ENCODE measurements around the gene ASCC3. TPM values are rescaled to one million over a fixed set of nuclear protein-coding genes. Genes with fewer than 3 reads are reported as not detected.
"Not testable (repeated sequence)": the region's sequence is repeated elsewhere in the genome, so short reads cannot be mapped to it uniquely, and the experiment has no call there.

Gene ASCC3
- total RNA-seq, 1 experiment from 2014 or later, result 25.9 TPM

DNA sequence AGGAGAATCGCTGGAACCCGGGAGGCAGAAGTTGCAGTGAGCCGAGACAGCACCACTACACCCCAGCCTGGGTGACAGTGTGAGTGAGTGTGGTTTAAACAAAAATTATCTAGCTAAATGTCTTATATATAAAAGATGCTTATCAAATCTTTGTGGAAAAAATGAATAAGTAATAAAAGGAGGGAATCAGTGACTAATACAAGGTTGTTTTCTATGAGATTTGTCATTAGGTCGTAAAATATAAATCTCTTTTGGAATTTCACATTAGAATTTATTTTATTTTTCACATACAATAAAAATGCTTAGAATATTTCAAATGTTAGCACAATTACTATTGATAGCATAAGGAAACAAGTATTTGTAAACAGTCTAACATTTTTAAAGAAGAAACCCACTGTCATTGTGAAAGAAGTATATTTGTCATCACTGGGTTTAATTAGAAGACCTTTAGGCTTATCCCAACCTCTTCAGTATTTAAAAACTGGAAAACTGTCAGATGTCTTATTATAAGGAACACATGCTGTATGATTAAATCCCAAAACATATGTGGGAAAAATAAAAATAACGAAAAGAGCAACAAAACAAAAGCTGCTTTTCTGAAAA lies 47.1 kb downstream of the ASCC3 start:
- in situ Hi-C loops (cut with HindIII; ENCODE audit: low pct_unique_long_range_greater_than_20kb, low sequenced_read_pairs), result no loop called here
- no peak for DNase-seq (ENCODE audit: low read depth)

GRCh38 chr6:100829077-100829595 lies 52.0 kb downstream of the ASCC3 start:
- DNase-seq (ENCODE audit: low read depth); in situ Hi-C loops (cut with HindIII; ENCODE audit: low pct_unique_long_range_greater_than_20kb, low sequenced_read_pairs): not testable (repeated sequence)

DNA sequence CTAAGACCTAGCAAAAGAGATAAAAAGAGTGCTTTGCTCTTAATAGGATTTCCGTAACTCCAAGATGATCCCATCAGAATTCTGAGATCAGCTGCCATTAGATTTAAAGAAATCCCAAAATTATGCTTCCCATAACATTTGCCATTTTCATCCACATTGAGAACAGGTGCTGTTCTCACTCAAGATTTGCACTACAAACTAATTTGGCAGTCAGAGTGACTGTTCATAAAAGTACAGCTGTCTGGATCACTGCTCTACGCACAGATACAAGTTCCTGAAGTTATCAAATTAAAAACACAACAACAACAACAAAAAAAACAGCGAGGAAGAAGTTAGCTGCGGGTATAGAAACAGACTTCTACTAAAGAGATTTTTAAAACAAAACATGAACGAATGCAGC lies 58.1 kb downstream of the ASCC3 start:
- no peak for DNase-seq (ENCODE audit: low read depth)
- in situ Hi-C loops (cut with HindIII; ENCODE audit: low pct_unique_long_range_greater_than_20kb, low sequenced_read_pairs), result no loop called here

- in situ Hi-C loops (cut with HindIII; ENCODE audit: low pct_unique_long_range_greater_than_20kb, low sequenced_read_pairs), result no loop called here
- DNase-seq (ENCODE audit: low read depth), result no peak
These were observed 63.1 kb downstream of the ASCC3 start for GRCh38 chr6:100818066-100818465.

- in situ Hi-C loops (cut with HindIII; ENCODE audit: low pct_unique_long_range_greater_than_20kb, low sequenced_read_pairs), result no loop called here
- no peak for DNase-seq (ENCODE audit: low read depth)
These were observed 71.1 kb downstream of the ASCC3 start for GRCh38 chr6:100810015-100810414.

DNA sequence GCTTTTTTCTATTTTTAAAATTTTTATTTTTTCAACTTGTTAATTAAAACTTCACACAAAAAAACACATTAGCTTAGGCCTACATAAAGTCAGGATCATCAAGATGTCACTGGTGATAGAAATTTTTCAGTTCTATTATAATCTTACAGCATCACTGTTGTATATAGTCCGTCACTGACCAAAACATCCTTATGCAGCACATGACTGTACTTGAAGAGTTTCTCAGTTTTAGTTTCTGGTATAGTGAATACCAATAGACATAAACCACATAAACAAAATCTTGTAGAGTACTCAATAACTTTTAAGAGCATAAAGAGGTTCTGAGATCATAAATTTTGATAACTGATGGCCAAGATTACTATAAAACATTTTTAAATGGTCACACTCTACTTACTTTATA lies 71.8 kb downstream of the ASCC3 start:
- DNase-seq (ENCODE audit: low read depth), result no peak
- in situ Hi-C loops (cut with HindIII; ENCODE audit: low pct_unique_long_range_greater_than_20kb, low sequenced_read_pairs), result no loop called here

- DNase-seq (ENCODE audit: low read depth), result no peak
- in situ Hi-C loops (cut with HindIII; ENCODE audit: low pct_unique_long_range_greater_than_20kb, low sequenced_read_pairs), result no loop called here
These were observed 72.4 kb downstream of the ASCC3 start for GRCh38 chr6:100808638-100809275.

- DNase-seq (ENCODE audit: low read depth), result no peak
- in situ Hi-C loops (cut with HindIII; ENCODE audit: low pct_unique_long_range_greater_than_20kb, low sequenced_read_pairs), result no loop called here
These were observed 74.8 kb downstream of the ASCC3 start for GRCh38 chr6:100806296-100806695.

DNA sequence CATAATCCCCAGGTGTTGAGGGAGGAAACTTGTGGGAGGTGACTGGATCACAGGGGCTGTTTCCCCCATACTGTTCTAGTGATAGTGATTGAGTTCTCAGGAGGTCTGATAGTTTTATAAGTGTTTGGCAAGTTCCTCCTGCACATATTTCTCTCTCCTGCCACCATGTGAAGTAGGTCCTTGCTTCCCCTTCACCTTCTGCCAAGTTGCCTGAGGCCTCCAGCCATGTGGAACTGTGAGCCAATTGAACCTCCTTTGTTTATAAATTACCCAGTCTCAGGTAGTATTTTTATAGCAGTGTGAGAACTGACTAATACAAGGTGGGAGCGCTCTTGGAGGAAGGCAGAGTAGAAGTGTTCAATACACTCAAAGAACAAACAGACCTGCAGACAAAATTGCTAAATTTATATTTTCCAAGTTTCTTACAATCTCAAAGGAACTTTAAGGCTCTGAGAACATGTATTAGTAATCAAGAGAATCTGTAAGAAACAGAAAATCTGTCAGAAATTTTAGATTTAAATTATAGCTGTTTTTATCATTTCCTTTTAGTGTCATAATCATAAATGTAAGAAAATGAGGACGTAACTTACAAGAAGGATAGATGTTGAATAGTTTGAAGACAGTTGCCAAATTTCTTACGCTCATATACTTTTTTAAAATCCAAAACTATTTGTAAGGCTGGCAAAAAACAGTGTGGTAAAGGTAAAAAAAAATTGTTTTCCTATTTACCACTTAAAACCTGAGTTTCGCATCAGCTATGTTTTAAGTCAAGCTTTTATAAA lies 77.7 kb downstream of the ASCC3 start:
- DNase-seq (ENCODE audit: low read depth), result peak; percentile 3
- in situ Hi-C loops (cut with HindIII; ENCODE audit: low pct_unique_long_range_greater_than_20kb, low sequenced_read_pairs), result no loop called here

DNA sequence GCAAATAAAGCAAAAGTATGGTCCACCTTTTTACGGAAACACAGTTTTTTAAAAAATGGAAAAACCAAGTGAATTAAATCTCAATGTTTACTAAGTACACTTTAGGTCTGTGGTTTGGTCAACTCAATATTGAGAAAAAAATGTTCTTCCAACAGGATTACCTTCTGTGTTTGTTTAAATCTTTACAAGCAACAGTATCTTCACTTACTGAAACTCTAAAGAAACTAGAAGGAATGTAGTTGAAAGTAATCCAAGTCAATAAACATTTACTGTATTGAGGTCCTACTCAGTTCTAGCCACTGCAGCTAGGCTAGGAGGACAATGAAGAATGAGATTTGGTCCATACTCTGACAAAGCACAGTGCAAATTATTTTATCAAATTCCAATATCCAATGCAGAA lies 80.1 kb downstream of the ASCC3 start:
- in situ Hi-C loops (cut with HindIII; ENCODE audit: low pct_unique_long_range_greater_than_20kb, low sequenced_read_pairs), result no loop called here
- no peak for DNase-seq (ENCODE audit: low read depth)

DNA sequence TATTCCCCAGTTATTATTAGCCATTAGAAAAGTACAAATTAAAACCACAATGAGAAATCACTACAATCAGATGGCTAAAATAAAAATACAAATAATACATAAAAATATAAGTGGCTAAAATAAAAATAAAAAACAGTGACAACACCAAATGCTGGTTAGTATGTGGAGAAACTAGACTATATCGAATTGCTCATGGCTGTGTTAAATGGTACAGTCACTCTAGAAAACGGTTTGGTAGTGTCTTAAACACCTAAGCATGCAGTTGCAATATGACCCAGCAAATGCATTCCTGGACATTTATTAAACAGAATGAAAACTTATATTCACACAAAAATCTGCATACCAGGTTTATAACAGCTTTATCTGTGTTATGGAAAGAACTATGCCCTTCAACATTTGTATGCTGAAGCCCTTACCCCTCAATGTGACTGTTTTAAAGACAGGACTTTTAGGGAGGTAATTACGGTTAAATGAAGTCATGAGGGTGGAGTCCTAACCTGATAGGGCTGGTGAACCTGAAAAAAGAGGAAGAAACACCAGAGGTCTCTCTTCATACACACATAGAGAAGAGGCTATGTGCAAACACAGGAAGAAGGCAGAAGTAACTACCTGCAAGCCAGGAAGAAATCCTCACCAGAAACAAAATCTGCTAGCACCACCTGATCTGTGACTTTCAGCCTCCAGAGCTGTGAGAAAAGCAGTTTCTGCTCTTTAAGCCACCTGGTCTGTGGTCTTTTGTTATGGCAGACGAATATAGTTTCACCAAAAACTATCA lies 84.9 kb downstream of the ASCC3 start:
- DNase-seq (ENCODE audit: low read depth), result no peak
- in situ Hi-C loops (cut with HindIII; ENCODE audit: low pct_unique_long_range_greater_than_20kb, low sequenced_read_pairs), result no loop called here

GRCh38 chr6:100790084-100790483 lies 91.0 kb downstream of the ASCC3 start:
- no peak for DNase-seq (ENCODE audit: low read depth)

GRCh38 chr6:100785982-100786381 lies 95.1 kb downstream of the ASCC3 start:
- no peak for DNase-seq (ENCODE audit: low read depth)
- in situ Hi-C loops (cut with HindIII; ENCODE audit: low pct_unique_long_range_greater_than_20kb, low sequenced_read_pairs), result no loop called here

More at GRCh38 chr6:100790084-100790483, 91.0 kb downstream of the ASCC3 start:
- in situ Hi-C loops (cut with HindIII; ENCODE audit: low pct_unique_long_range_greater_than_20kb, low sequenced_read_pairs), result no loop called here

- no peak for DNase-seq (ENCODE audit: low read depth)
- in situ Hi-C loops (cut with HindIII; ENCODE audit: low pct_unique_long_range_greater_than_20kb, low sequenced_read_pairs), result no loop called here
These were observed 100.5 kb downstream of the ASCC3 start for GRCh38 chr6:100780648-100781047.

GRCh38 chr6:100775667-100776066 lies 105.5 kb downstream of the ASCC3 start:
- DNase-seq (ENCODE audit: low read depth), result no peak
- in situ Hi-C loops (cut with HindIII; ENCODE audit: low pct_unique_long_range_greater_than_20kb, low sequenced_read_pairs), result no loop called here

DNA sequence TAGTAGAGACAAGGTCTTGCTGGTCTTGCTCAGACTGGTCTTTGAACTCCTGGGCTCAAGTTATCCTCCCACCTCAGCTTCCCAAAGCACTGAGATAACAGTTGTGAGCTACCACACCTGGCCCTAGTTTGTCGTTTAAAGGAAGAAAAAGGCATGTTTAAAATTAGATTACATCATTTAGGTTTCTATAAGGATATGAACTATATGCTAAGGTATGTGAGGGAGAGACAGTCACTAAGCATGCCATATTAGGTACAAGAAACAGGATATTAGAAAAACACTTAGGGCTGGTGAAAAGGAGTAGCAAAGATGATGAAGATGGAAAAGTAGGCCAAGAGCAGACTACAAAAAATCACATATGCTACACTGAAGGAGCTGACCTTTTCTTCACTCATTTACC lies 106.4 kb downstream of the ASCC3 start:
- no peak for DNase-seq (ENCODE audit: low read depth)
- in situ Hi-C loops (cut with HindIII; ENCODE audit: low pct_unique_long_range_greater_than_20kb, low sequenced_read_pairs), result no loop called here

GRCh38 chr6:100768816-100769351 lies 112.2 kb downstream of the ASCC3 start:
- in situ Hi-C loops (cut with HindIII; ENCODE audit: low pct_unique_long_range_greater_than_20kb, low sequenced_read_pairs), result no loop called here
- no peak for DNase-seq (ENCODE audit: low read depth)

DNA sequence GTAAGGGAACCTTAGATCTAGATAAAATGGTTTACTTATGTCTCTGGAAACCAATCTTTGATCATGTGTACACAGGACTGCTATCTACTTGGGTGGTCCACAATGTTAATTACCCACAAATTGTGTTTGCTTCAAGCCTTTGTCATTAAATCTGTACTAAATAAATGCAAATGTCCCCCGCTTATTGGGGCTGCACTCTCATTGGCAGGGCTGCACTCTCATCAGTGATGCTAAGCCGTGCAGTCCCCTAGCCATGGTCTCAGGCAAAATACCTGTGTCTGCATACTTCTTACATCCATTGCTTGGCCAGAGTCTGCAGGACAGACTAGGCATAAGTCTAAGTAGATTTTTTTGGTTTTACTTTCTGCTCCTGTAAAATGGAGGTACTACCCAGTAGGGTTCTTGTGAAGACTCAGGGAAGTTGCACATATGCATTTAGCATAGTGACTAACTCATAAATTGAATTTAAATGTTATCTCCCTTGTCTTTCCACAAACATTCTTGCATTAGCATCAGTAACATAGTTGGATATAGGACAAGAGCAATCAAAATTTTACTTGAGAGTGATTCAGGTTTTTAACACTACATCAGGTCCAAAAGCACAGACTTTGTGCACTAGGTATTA lies 117.4 kb downstream of the ASCC3 start:
- in situ Hi-C loops (cut with HindIII; ENCODE audit: low pct_unique_long_range_greater_than_20kb, low sequenced_read_pairs), result no loop called here
- DNase-seq (ENCODE audit: low read depth), result no peak

Data from Caki2 (cell line).